Epithelial cell of proximal tubule (primary cell): ENCODE data around the gene GPR183. TPM values are rescaled to one million over a fixed set of nuclear protein-coding genes. Genes with fewer than 3 reads are reported as not detected.
A peak's percentile ranks its signal among the peaks of the same experiment; 100 is the strongest.

Experiments
- DNase-seq: peaks from one replicate; pipeline ENCODE4 v3.0.0-alpha.2; 2011; ENCODE audit warnings: low read depth
- H3K4me3 ChIP-seq: 2 replicates; pipeline ENCODE4 v1.5.1; 2011; ENCODE audit warnings: low read depth, mild to moderate bottlenecking, low read length
- CTCF ChIP-seq: conservative IDR thresholded peaks from 2 replicates; pipeline ENCODE4 v1.5.1; 2012; ENCODE audit warnings: low read depth, mild to moderate bottlenecking, low read length
- total RNA-seq: library from RNA; depleted of rRNA; stranded (reverse); fragments of >200 nt; gene quantifications from 2 replicates; pipeline ENCODE4 v1.2.3, GENCODE V29; 2015

Gene GPR183
- total RNA-seq, 1 donor from 2014 or later = 0.17 TPM

GRCh38 chr13:99275093-99275469 is 32.1 kb downstream of the GPR183 start:
- TF ChIP-seq CTCF = no peak
- H3K4me3 ChIP-seq = no peak overlapping the region
- no peak for DNase-seq

GRCh38 chr13:99273128-99273527 is 34.1 kb downstream of the GPR183 start:
- DNase-seq = no peak
- TF ChIP-seq CTCF = no peak

GRCh38 chr13:99272481-99272880 is 34.7 kb downstream of the GPR183 start:
- no peak for TF ChIP-seq CTCF
- no peak for DNase-seq
- no peak overlapping the region for H3K4me3 ChIP-seq

More at GRCh38 chr13:99273128-99273527, 34.1 kb downstream of the GPR183 start:
- no peak overlapping the region for H3K4me3 ChIP-seq

- H3K4me3 ChIP-seq = no peak overlapping the region
- no peak for DNase-seq
- TF ChIP-seq CTCF = no peak
Measured at GRCh38 chr13:99271249-99271648, 36.0 kb downstream of the GPR183 start.

GRCh38 chr13:99270518-99270917 is 36.7 kb downstream of the GPR183 start:
- TF ChIP-seq CTCF = no peak
- DNase-seq = no peak
- H3K4me3 ChIP-seq = no peak overlapping the region

GRCh38 chr13:99269627-99270241 is 37.5 kb downstream of the GPR183 start:
- TF ChIP-seq CTCF = peak; percentile 81
- DNase-seq = no peak
- H3K4me3 ChIP-seq = no peak overlapping the region

- TF ChIP-seq CTCF = no peak
- no peak for DNase-seq
- H3K4me3 ChIP-seq = no peak overlapping the region
Measured at GRCh38 chr13:99268822-99269221, 38.4 kb downstream of the GPR183 start.
